SU-DHL-6 (cell line): ENCODE data around the gene KPNA2.
"Not testable (repeated sequence)": the region's sequence is repeated elsewhere in the genome, so short reads cannot be mapped to it uniquely, and the experiment has no call there.

Experiments used
- H2AFZ ChIP-seq: fragments of 200-600 bp; sonication (generic); 2 replicates; pipeline ENCODE4 v1.6.1; 2014; ENCODE audit warnings: low read depth, mild to moderate bottlenecking, moderate library complexity, mixed read lengths, antibody characterized with exemption, low read length; ENCODE audit not compliant: severe bottlenecking
- H3F3A ChIP-seq: fragments of 200-600 bp; shearing (Covaris generic); 2 replicates; pipeline ENCODE4 v1.6.0; 2016; ENCODE audit warnings: antibody characterized with exemption, mild to moderate bottlenecking; ENCODE audit not compliant: insufficient read depth
- H3K27ac ChIP-seq: fragments of 200-600 bp; sonication (generic); 2 replicates; pipeline ENCODE4 v1.5.1; 2016; ENCODE audit warnings: low read depth, mild to moderate bottlenecking, low read length, moderate library complexity, mixed read lengths
- H3K27me3 ChIP-seq: fragments of 200-600 bp; sonication (generic), shearing (Covaris generic); 2 replicates; pipeline ENCODE4 v1.6.0; 2014; ENCODE audit warnings: mild to moderate bottlenecking, low read length
- H3K36me3 ChIP-seq: fragments of 200-600 bp; sonication (generic); 2 replicates; pipeline ENCODE4 v1.6.1; 2014; ENCODE audit warnings: mild to moderate bottlenecking, low read length, mixed read lengths
- H3K4me2 ChIP-seq: fragments of 300-600, 200-600 bp; shearing (Covaris generic), sonication (generic); 2 replicates; pipeline ENCODE4 v1.6.0; 2014; ENCODE audit warnings: low read length, low read depth, mild to moderate bottlenecking; ENCODE audit not compliant: poor library complexity, severe bottlenecking
- H3K4me3 ChIP-seq: fragments of 200-600 bp; sonication (generic); 2 replicates; pipeline ENCODE4 v1.5.1; 2014; ENCODE audit warnings: antibody characterized with exemption, low read length, mild to moderate bottlenecking, mixed read lengths; ENCODE audit not compliant: insufficient read depth, poor library complexity, severe bottlenecking
- H3K79me2 ChIP-seq: fragments of 200-600 bp; sonication (generic); 2 replicates; pipeline ENCODE4 v1.6.1; 2014; ENCODE audit warnings: mild to moderate bottlenecking, low read length, moderate library complexity; ENCODE audit not compliant: insufficient read depth
- H3K9ac ChIP-seq: fragments of 200-600 bp; sonication (generic); 2 replicates; pipeline ENCODE4 v1.7.0; 2014; ENCODE audit warnings: mild to moderate bottlenecking, low read length
- H3K9me2 ChIP-seq: fragments of 200-600 bp; sonication (generic); replicated peaks from 2 replicates; pipeline ENCODE4 v1.6.1; 2014; ENCODE audit warnings: low read length; ENCODE audit not compliant: insufficient read depth
- H3K9me3 ChIP-seq: fragments of 200-600 bp; sonication (generic); 2 replicates; pipeline ENCODE4 v1.6.1; 2014; ENCODE audit warnings: low read length, mixed read lengths; ENCODE audit not compliant: insufficient read depth
- H4K20me1 ChIP-seq: fragments of 200-600 bp; sonication (generic); 2 replicates; pipeline ENCODE4 v1.6.1; 2014; ENCODE audit warnings: low read depth, mild to moderate bottlenecking, antibody characterized with exemption, low read length, moderate library complexity, mixed read lengths
- EZH2phosphoT487 ChIP-seq: fragments of 200-600 bp; sonication (generic), shearing (Covaris generic); conservative IDR thresholded peaks from 2 replicates; pipeline ENCODE4 v1.6.1; 2018; ENCODE audit warnings: mild to moderate bottlenecking, antibody characterized with exemption, low read length, moderate library complexity, mixed read lengths
- TF ChIP-seq, protein P1 (sequence below): fragments of 200-600 bp; sonication (generic); IDR thresholded peaks from one replicate; pipeline ENCODE4 v1.5.1; 2017; ENCODE audit warnings: antibody characterized with exemption, mild to moderate bottlenecking, low read length, moderate library complexity; ENCODE audit not compliant: insufficient read depth, poor library complexity, severe bottlenecking

Gene KPNA2

DNA sequence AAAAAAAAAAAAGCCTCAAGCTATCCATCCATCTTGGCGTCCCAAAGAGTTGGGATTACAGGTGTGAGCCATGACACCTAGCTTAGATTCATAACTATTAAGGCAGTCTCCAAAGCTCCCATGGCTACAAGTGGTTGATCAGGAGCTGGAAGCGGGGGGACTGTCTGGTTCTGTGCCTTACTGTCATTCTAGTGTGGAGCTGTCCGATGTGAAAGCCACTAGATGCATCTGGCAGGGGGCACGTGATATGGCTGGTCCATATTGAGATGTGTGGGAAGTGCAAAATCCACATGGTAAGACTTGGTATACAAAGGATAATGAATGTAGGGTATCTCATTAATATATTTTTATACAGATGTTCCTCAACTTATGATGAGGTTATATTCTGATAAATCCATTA, 38.7 kb downstream of the KPNA2 start:
- H3K27me3 ChIP-seq, result no peaks in the 10 kb centered on the region
- H3K79me2 ChIP-seq, result no peaks in the 10 kb centered on the region
- no peak overlapping the region for H3K9ac ChIP-seq
- H3K4me2 ChIP-seq, result no peak overlapping the region
- H3K27ac ChIP-seq, result no peak overlapping the region
- no peak overlapping the region for H3K4me3 ChIP-seq
- no peak overlapping the region for H2AFZ ChIP-seq
- H3K9me2 ChIP-seq, result no peaks in the 10 kb centered on the region
- 0 out of 2 replicates have a peak, but pooled peaks cover 2% of the 10 kb centered on the region for H3F3A ChIP-seq
- H3K36me3 ChIP-seq, result no peaks in the 10 kb centered on the region
- TF ChIP-seq, protein P1, sequence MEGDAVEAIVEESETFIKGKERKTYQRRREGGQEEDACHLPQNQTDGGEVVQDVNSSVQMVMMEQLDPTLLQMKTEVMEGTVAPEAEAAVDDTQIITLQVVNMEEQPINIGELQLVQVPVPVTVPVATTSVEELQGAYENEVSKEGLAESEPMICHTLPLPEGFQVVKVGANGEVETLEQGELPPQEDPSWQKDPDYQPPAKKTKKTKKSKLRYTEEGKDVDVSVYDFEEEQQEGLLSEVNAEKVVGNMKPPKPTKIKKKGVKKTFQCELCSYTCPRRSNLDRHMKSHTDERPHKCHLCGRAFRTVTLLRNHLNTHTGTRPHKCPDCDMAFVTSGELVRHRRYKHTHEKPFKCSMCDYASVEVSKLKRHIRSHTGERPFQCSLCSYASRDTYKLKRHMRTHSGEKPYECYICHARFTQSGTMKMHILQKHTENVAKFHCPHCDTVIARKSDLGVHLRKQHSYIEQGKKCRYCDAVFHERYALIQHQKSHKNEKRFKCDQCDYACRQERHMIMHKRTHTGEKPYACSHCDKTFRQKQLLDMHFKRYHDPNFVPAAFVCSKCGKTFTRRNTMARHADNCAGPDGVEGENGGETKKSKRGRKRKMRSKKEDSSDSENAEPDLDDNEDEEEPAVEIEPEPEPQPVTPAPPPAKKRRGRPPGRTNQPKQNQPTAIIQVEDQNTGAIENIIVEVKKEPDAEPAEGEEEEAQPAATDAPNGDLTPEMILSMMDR, result no peak
- no peak for TF ChIP-seq EZH2phosphoT487
- H4K20me1 ChIP-seq, result no peaks in the 10 kb centered on the region
- H3K9me3 ChIP-seq, result no peaks in the 10 kb centered on the region

DNA sequence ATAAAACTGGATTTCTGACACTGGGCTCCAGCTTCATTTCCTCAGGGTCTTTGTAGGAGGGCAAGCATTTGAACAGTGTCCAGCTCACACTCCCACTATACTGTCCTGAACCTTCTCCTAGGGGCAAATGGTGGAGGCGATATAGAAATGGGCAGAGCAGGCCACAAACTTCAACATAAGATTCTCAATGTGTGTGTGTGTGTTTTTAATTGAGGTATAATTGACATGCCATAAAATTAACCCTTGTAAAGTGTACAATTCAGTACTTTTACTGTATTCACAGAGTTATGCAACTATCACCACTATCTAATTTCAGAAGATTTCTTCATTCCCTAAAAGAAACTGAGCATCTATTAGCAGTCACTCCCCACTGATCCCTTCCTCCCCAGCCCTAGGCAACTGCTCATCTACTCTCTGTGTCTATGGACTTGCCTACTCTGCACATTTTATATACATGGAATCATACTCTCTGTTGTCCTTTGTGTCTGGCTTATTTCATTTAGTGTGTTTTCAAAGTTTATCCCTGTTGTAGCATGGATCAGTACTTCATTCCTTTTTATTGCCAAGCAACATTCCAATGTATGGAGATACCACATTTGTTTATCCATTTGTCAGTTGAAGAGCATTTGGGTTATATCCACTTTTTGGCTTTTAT, 40.5 kb downstream of the KPNA2 start:
- not testable (repeated sequence) for H3K27me3 ChIP-seq, H4K20me1 ChIP-seq, H3K4me3 ChIP-seq, H3K9me2 ChIP-seq, H3K79me2 ChIP-seq, H3K9me3 ChIP-seq, H3K36me3 ChIP-seq, H2AFZ ChIP-seq, H3K27ac ChIP-seq, H3K9ac ChIP-seq, H3K4me2 ChIP-seq, H3F3A ChIP-seq

DNA sequence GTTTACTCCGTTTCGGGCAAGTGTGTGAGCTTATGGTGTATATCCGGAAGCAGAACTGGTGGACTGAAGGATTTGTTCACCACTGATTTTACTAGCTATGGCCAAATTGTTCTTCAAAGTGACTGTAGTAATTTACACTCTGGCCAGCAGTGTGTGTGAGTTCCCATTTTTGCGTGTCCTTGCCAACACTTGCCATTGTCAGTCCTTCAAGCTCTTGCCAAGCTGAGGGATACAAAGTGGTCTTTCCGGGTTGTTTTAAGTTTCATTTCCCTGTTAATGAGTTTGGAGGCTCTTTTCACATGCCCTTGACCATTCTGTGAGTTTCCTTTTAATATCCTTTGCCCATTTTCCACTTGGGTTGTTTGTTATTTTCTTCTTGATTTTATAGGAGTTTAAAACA, 42.0 kb downstream of the KPNA2 start:
- H3K9me2 ChIP-seq, H3K36me3 ChIP-seq, H4K20me1 ChIP-seq, H3K9ac ChIP-seq, H3K27me3 ChIP-seq, H3K4me3 ChIP-seq, H3K4me2 ChIP-seq, H3K79me2 ChIP-seq, H3F3A ChIP-seq, H2AFZ ChIP-seq, H3K27ac ChIP-seq, H3K9me3 ChIP-seq: not testable (repeated sequence)

DNA sequence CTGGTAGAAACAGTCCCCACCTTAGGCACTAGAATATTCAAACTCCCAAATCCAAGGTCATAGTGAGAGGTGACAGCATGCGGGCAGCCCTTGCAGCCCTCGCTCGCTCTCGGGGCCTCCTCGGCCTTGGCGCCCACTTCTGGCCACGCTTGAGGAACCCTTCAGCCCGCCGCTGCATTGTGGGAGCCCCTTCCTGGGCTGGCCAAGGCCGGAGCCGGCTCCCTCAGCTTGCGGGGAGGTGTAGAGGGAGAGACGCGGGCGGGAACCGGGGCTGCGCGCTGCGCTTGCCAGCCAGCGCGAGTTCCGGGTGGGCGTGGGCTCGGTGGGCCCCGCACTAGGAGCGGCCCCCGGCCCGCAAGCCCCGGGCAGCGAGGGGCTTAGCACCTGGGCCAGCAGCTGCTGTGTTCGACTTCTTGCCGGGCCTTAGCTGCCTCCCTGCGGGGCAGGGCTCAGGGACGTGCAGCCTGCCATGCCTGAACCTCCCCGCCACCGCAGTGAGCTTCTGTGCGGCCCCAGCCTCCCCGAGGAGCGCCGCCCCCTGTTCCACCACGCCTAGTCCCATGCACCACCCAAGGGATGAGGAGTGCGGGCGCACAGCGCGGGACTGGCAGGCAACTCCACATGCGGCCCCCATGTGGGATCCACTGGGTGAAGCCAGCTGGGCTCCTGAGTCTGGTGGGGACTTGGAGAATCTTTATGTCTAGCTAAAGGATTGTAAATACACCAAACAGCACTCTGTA, 45.0 kb downstream of the KPNA2 start:
- TF ChIP-seq, protein P1, result no peak
- TF ChIP-seq EZH2phosphoT487, result no peak
- H3K27me3 ChIP-seq, result no peaks in the 10 kb centered on the region
- no peaks in the 10 kb centered on the region for H4K20me1 ChIP-seq
- H3K4me2 ChIP-seq, result no peak overlapping the region
- no peaks in the 10 kb centered on the region for H3K9me3 ChIP-seq
- no peak overlapping the region for H2AFZ ChIP-seq
- no peak overlapping the region for H3K9ac ChIP-seq
- no peaks in the 10 kb centered on the region for H3K79me2 ChIP-seq
- H3K27ac ChIP-seq, result no peak overlapping the region
- H3K36me3 ChIP-seq, result no peaks in the 10 kb centered on the region
- no peaks in the 10 kb centered on the region for H3K9me2 ChIP-seq
- H3F3A ChIP-seq, result peaks cover 4% of the 10 kb centered on the region
- no peak overlapping the region for H3K4me3 ChIP-seq

DNA sequence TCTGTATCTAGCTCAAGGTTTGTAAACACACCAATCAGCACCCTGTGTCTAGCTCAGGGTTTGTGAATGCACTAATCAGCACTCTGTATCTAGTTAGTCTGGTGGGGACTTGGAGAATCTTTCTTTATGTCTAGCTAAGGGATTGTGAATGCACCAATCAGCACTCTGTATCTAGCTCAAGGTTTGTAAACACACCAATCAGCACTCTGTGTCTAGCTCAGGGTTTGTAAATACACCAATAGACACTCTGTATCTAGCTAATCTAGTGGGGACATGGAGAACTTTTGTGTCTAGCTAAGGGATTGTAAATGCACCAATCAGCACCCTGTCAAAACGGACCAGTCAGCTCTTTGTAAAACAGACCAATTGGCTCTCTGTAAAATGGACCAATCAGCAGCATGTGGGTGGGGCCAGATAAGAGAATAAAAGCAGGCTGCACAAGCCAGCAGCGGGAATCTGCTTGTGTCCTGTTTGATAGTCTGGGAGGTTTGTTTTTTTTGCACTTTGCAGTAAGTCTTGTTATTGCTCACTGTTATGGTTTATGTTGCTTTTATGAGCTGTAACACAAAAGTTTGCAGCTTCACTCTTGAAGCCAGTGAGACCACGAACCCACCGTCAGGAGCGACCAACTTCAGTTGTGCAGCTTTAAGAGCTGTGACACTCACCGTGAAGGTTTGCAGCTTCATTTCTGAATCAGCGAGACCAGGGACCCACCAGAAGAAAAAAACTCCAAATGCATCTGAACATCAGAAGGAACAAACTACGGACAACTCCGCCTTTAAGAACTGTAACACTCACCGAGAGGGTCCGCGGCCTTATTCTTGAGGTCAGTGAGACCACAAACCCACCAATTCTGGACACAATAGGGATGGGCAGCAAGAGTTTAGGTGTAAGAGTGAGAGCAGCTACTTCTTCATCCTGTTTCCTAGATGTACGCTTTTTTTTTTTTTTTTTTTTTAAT, 46.0 kb downstream of the KPNA2 start:
- H3F3A ChIP-seq, result peaks cover 13% of the 10 kb centered on the region
- not testable (repeated sequence) for H3K79me2 ChIP-seq, H3K4me2 ChIP-seq, H3K36me3 ChIP-seq, H4K20me1 ChIP-seq, H3K27ac ChIP-seq, H3K9me2 ChIP-seq, H3K4me3 ChIP-seq, H3K27me3 ChIP-seq, H3K9ac ChIP-seq, H2AFZ ChIP-seq, H3K9me3 ChIP-seq
